Esophagus squamous epithelium (tissue), 4 donors: ENCODE results near the gene PLCD1.

Experiments used
- POLR2A ChIP-seq, 4 donors: fragments of 450-650 bp; IDR thresholded peaks; one replicate each; pipeline ENCODE4 v1.6.1; 2017; ENCODE audit warnings: antibody characterized with exemption in 4 of 4, mild to moderate bottlenecking in 4 of 4, moderate library complexity in 3 of 4
- TF ChIP-seq, protein P1 (sequence below), 6 experiments: fragments of 450-650 bp in 4 of 6; fragments of 200-600 bp in 2 of 6; sonication (generic) in 2 of 6; IDR thresholded peaks; one replicate each; pipeline ENCODE4 v1.5.1; 2016 to 2019; ENCODE audit warnings: antibody characterized with exemption in 6 of 6, mild to moderate bottlenecking in 4 of 6, moderate library complexity in 4 of 6

DNA sequence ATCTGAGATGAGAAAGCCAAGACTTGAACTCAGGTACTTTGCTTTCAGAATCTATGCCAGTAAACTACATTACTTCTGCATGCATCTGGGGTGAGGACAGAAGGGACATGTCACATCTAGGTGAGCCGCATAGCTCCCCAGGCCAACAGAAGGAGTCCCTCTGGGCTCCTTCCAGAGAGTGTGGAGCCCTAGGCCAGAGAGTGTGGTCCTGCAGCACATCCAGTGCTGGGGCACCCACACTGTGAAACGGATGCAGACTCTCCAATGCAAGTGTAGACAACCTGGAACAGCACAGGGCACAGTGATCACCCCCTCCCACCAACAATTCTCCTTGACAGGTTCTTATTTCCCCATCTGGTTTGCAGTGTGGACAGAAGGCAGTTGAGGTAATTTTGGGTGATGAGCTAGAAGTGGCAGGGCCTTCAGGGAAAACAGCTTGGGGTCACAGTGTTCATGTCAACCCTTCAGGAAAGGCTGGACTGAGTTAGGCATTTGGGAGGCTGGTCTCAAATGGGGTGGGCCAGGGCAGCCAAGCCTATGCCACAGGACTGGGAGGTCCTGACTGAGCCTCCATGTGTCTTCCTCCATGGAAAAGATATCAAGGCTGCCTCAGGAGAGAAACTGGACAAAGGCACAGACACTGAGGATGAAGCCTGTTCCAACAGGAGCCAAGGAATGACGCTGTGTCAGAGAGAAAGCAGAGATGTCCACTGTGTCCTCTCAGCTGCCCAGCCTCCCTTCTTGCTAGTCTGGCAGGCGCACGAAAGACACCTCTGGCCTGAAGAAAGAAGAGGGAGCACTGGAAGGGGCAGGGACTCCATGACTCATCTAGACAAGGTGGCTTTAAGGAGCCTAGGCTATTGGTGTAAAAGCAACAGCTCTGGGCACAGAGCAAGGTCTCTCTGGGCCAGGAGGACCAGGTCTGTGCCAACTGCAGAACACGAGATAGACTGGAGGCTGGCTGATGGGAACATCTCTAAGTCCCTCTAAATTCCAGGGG is 1.7 kb downstream of the PLCD1 start:
- TF ChIP-seq, protein P1, sequence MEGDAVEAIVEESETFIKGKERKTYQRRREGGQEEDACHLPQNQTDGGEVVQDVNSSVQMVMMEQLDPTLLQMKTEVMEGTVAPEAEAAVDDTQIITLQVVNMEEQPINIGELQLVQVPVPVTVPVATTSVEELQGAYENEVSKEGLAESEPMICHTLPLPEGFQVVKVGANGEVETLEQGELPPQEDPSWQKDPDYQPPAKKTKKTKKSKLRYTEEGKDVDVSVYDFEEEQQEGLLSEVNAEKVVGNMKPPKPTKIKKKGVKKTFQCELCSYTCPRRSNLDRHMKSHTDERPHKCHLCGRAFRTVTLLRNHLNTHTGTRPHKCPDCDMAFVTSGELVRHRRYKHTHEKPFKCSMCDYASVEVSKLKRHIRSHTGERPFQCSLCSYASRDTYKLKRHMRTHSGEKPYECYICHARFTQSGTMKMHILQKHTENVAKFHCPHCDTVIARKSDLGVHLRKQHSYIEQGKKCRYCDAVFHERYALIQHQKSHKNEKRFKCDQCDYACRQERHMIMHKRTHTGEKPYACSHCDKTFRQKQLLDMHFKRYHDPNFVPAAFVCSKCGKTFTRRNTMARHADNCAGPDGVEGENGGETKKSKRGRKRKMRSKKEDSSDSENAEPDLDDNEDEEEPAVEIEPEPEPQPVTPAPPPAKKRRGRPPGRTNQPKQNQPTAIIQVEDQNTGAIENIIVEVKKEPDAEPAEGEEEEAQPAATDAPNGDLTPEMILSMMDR (IDR thresholded peaks at IDR 0.05), result no peak
- TF ChIP-seq POLR2A (IDR thresholded peaks at IDR 0.05), result peak in 1 of 4 donors; percentile 24
